GM21381 (cell line): ENCODE results near the gene SERPINB12.

ENCODE experiments used
- ATAC-seq: cut with Tn5 transposase; IDR thresholded peaks from one replicate; pipeline ENCODE4 v1.9.1; 2021; ENCODE audit warnings: mild to moderate bottlenecking, moderate library complexity; ENCODE audit not compliant: unreplicated experiment

SERPINB12 gene

DNA sequence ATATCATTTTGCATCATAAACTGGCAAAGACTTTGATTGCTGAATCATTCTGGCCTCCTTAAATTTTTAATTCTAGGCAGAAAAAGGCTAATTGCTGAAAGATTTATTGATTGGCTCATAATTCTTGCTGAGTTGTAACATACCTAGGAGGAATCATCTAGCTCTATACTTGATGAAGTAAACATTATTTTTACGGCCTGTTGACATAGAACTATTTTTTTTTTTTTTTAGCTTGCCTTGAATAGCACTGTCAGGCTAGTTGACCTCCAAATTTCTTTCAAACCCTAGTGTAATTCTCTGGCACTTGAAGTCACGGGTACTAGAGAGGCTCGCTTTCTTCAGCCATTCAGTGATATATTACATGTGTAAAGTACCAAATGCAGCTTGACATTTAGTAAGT, 2.8 kb downstream of the SERPINB12 start:
- no peak for ATAC-seq

- no peak for ATAC-seq
Observed at GRCh38 chr18:63550068-63550467, 7.9 kb downstream of the SERPINB12 start.

- ATAC-seq = no peak
Observed at GRCh38 chr18:63551769-63552168, 9.6 kb downstream of the SERPINB12 start.

- ATAC-seq = no peak
Observed at GRCh38 chr18:63552581-63552980, 10.4 kb downstream of the SERPINB12 start.

- no peak for ATAC-seq
Observed at GRCh38 chr18:63553081-63553480, 10.9 kb downstream of the SERPINB12 start.

GRCh38 chr18:63559567-63560491, 17.7 kb downstream of the SERPINB12 start:
- no peak for ATAC-seq

DNA sequence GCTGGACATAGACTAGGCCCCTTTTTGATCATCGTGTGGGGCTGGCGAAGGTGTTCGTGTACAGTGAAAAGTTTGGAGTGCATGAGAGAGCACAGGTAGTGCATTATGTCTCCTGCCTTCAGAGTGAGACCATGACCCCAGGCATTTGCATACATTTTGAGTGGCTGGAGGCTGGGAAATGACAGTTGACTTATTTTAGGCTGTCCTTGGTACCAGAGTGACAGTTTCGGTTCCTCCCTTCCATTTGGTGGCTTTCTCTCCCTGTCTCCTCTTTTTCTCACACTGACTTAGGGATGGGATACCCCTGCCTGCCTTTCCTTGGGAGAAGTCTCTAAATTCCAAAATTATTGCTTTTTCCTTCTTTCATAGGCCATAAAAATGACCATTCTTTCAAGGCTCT, 20.1 kb downstream of the SERPINB12 start:
- peak; percentile 63 for ATAC-seq

DNA sequence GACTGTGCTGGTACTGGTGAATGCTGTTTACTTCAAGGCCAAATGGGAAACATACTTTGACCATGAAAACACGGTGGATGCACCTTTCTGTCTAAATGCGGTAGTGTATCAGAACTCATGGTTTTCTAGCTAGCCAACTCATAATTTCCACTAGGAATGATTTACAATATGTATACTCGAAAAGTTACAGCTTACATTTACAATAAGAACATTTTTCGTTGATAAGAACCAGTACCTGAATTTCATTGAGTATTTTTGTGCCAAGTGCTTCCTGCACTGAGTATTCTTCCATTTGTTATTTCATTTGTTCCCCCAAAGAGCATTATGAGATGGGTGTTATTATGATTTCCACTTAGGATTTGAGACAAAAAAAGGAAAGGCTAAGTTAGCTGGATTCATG, 21.9 kb downstream of the SERPINB12 start:
- ATAC-seq = no peak

GRCh38 chr18:63564561-63564960, 22.4 kb downstream of the SERPINB12 start:
- ATAC-seq = no peak

DNA sequence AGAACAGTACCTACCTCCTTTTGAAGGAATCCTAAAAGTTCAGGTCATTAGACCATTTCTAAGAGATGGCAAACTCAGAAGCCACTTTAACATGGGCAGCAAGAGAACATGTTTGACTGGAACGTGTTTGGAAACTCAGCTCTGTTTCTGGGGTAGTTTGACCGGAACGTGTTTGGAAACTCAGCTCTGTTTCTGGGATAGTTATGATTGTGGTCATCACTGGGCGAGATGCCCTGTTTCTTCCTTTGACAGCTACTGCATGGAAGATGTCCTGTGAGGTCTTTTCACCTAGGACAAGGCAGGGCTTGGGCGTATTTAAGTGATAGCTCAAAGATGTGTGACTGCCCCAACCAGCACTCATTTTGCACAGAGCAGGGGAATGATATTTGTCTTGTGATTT, 25.1 kb downstream of the SERPINB12 start:
- no peak for ATAC-seq

DNA sequence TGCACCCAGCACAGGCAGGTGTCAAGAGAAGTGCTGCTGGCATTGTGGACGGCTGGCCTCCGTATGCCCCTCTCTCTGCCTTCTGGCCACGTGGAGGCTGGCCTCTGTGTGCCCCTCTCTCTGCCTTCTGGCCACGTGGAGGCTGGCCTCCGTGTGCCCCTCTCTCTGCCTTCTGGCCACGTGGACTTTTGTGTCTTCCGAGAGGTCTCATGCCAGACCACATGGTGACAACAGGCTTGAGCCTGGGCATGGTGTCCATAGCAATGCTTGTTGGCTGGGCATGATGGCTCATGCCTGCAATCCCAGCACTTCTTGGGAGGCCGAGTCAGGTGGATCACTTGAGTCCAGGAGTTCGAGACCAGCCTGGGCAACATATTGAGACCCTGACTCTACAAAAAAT, 25.7 kb downstream of the SERPINB12 start:
- ATAC-seq = no peak

DNA sequence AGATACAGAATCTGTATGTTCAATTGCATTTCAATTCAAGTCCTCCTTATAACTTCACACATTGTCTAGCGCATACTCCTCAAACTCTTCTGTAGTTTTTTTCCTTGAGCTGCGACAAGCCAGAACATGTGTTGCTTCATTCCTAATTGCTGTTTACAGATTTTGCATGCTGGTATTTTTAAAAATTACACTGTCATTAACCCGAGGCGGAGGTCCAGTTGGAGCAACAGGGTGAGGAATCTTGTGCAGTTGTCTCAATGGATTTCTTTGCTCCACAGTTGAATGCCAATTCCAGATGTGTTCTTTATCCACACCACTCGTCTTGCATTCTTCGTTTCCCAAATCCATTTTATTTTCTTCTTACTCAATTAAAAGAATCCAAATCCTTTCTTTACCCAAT, 28.6 kb downstream of the SERPINB12 start:
- no peak for ATAC-seq

- no peak for ATAC-seq
Observed at GRCh38 chr18:63575681-63576080, 33.5 kb downstream of the SERPINB12 start.

- ATAC-seq = peak; percentile 81
Observed at GRCh38 chr18:63578357-63578958, 36.3 kb downstream of the SERPINB12 start.

- no peak for ATAC-seq
Observed at GRCh38 chr18:63579616-63580015, 37.4 kb downstream of the SERPINB12 start.

GRCh38 chr18:63585988-63586387, 43.8 kb downstream of the SERPINB12 start:
- ATAC-seq = no peak

DNA sequence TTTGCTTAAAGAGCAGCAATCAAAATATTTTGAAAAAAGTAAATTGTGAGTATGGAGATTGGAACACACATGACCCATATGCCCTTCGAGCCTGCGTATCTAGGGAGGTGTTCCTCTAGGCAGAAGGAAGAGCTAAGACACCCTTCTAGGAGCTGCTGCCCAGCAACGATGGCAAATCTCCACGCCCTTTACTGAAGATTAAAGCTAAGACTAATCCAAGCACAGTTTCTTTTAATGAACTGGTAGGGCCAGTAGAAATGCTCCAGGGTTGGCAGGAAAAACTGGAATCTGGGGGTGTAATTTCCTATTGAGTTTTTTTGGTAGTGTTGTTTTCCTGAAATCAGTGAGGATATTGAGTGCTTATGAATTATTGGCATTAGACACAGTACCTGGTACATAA, 44.3 kb downstream of the SERPINB12 start:
- no peak for ATAC-seq

GRCh38 chr18:63586966-63587365, 44.8 kb downstream of the SERPINB12 start, which contains the start of gene SERPINB13:
Gene SERPINB13 (plus strand): TSS chr18:63587343. CDS start chr18:63588668, 1,325 bp downstream.
- no peak for ATAC-seq

- ATAC-seq = no peak
Observed at GRCh38 chr18:63588909-63589308, 46.7 kb downstream of the SERPINB12 start.

GRCh38 chr18:63590373-63590772, 48.2 kb downstream of the SERPINB12 start:
- no peak for ATAC-seq

DNA sequence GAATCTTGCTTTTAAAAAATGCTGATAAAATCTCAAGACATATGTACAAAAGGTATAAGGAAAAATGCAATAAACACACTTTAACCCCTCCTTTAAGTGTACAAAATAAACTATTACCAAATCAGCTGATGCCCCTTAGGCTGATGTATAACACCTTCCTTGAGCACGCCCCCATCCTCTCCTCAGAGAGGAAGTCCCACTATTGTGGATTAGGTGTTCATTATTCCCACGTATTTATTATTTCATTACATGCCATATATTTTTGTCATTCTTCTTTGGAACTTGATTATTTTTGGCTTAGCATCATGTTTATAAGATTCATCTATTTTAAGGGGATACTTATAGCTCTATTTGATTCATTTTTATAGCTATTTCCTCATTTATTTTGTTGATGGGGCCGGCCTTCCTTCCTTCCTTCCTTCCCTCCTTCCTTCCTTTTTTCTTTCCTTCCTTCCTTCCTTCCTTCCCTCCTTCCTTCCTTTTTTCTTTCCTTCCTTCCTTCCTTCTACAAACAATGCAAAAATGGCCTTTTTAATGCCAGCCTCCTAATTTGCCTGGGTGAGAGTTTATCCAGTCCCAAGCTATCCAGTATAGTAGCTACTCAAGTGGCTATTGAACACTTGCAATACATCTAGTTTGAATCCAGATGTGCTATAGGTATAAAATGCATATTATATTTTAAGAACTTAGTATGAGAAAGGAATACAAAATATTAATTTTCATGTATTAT, 49.0 kb downstream of the SERPINB12 start:
- ATAC-seq = no peak

DNA sequence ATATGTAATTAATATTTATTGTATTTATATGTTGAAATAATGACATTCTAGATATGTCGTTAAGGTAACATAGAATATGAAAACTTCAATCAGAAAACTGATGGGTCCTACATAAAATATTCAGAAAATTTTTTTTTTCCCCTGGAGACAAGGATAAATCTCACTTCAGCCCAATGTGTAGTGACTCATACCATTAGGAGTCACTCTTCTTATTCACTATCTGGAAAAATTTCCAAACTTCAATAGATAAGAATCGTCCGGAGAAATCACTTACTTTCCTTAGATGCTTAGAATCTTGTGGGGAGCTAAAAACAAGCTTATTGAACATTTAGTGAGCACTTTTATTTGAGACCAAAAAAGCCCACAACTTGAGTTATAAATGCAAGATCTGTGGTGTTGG, 49.6 kb downstream of the SERPINB12 start:
- no peak for ATAC-seq
